H54 (cell line): Measurements from ENCODE around the gene CACNB4.
"Not testable (repeated sequence)": the region's sequence is repeated elsewhere in the genome, so short reads cannot be mapped to it uniquely, and the experiment has no call there.

Source experiments
- DNase-seq: peaks from one replicate; pipeline ENCODE4 v3.0.0; 2011; ENCODE audit warnings: low spot score, mixed read lengths; ENCODE audit not compliant: insufficient read length
- FAIRE-seq: peaks from 3 replicates; lab custom pipeline; 2011; peaks lifted over from hg19 to GRCh38; lab: Jason Lieb, UNC
- POLR2A ChIP-seq: IDR thresholded peaks from 2 replicates; pipeline ENCODE4 v1.6.1; 2011; ENCODE audit warnings: low read depth, mild to moderate bottlenecking, low read length

CACNB4 gene

DNA sequence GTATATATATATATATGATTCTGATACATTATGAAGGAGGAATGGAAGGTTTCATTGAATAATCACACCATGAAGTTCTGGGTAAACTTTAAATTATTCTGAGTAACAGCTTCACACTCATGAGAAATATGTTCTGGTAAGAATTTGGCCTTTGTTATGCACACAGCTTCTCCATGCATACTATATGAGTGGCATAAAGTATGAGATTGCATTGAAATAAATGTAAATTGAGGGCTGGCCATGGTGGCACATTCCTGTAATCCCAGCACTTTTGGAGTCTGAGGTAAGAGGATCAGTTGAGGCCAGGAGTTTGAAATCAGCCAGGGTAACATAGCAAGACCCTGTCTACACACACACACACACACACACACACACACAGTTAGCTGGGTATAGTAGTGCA is 220.6 kb downstream of the CACNB4 start:
- FAIRE-seq (no peak), DNase-seq (no peak)
- no peak for TF ChIP-seq POLR2A

DNA sequence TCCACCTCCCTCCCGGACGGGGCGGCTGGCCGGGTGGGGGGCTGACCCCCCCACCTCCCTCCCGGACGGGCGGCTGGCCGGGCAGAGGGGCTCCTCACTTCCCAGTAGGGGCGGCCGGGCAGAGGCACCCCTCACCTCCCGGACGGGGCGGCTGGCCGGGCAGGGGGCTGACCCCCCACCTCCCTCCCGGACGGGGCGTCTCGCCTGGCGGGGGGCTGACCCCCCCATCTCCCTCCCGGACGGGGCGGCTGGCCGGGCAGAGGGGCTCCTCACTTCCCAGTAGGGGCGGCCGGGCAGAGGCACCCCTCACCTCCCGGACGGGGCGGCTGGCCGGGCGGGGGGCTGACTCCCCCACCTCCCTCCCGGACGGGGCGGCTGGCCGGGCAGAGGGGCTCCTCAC is 223.2 kb downstream of the CACNB4 start:
- not testable (repeated sequence) for FAIRE-seq, DNase-seq

DNA sequence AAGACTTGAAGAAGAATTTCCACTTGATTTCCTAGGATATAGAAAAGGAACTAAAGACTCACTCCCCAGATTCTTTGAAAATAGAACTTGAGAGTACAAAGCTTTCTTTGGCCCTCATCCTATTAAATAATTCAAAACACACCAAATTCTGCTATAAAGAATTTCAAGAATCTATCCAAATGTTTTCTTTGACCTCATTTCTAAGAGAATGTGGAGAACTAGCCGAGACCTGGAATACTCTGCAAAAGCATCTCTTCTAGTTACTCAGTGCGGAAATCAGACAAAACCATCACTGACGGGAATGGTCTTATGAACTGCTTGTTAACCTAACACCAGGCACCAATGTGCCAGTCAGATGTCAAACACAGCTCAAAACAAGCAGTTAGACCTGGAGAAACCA is 226.4 kb downstream of the CACNB4 start:
- FAIRE-seq (no peak), DNase-seq (no peak)
- TF ChIP-seq POLR2A, result no peak

DNA sequence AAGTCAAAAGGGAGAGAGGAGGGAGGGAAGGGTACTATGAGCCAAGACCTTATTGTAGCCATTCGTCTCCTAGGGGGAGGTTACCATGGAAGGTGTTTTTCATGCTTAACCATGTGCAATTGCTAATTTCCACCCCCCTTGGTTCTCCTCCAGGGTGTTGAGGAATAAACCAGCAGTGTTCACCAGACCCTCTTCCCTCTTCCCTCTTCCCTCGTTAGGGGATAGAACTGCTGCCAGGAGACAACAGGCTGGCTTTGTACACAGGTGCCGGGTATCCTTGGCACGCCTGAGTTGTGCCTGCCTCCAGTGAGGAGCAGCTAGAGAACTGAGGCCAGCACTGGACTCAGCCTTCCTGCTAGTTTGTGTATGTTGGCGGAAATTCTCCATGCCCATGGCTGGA is 229.6 kb downstream of the CACNB4 start:
- TF ChIP-seq POLR2A, result no peak
- FAIRE-seq (no peak), DNase-seq (no peak)

DNA sequence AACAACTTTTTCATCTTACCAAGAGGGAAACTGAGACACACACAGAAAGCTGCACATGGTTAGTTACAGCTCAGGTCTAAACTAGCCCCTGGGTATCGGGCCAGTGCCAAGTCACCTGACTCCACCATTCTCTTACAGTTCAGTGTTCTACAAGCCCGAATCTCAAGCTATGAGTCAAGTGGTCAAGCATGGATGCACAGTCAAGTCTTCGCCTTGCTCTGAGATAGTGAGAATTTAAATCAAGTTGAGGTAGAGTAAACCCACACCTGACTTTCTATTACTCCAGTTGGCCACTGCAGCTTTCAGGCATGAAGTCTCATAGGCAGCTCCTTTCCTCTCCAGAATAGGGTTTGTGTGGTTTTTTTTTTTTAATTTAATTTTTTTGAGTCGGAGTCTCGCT is 236.1 kb downstream of the CACNB4 start:
- FAIRE-seq (no peak), DNase-seq (no peak)
- no peak for TF ChIP-seq POLR2A

- FAIRE-seq (no peak), DNase-seq (no peak)
- no peak for TF ChIP-seq POLR2A
Observed at GRCh38 chr2:151861174-151861573, 237.7 kb downstream of the CACNB4 start.

DNA sequence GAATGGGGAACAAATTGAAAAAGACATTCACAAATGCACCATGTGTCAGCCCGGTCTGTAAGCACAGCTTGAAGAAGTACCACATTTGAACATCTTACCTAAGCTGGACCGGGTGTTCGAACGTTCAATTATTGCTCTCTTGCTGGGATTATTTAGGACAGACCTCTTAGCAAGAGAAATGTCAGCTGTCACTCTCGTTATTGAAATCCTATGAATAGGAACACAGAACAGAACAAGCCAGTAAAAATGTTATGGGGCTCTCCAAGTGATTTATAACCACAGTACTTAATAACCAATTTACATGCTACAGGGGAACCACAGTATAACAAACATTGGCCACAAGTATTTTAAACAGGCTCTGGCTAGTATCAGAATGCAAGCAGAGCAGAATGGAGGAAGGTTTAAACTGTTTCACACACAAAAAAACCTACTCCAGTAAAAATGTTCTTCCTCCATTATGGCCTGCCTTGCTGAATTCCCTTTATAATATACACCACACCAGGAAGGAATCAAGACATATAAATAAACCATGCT is 238.2 kb downstream of the CACNB4 start:
- DNase-seq (no peak), FAIRE-seq (no peak)
- no peak for TF ChIP-seq POLR2A

DNA sequence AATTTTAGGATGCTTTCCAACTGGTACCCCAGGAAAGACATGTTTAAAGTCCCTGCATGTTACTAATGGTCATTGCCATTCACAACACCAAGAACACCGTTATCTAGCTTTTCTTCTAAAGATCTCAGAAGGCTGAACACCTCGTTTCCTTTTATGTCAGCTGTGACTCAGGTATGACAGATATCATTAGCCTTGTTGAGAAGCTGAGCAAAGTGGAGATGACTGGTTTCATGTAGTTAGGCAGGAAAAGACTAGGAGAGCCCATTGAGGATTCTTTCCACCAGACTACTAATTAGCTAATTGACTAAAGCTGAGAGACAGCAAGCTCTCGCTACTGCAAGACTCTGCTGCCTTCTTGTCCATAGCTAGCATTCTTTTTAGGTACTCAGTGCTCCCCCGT is 238.6 kb downstream of the CACNB4 start:
- FAIRE-seq (no peak), DNase-seq (no peak)
- TF ChIP-seq POLR2A, result no peak

DNA sequence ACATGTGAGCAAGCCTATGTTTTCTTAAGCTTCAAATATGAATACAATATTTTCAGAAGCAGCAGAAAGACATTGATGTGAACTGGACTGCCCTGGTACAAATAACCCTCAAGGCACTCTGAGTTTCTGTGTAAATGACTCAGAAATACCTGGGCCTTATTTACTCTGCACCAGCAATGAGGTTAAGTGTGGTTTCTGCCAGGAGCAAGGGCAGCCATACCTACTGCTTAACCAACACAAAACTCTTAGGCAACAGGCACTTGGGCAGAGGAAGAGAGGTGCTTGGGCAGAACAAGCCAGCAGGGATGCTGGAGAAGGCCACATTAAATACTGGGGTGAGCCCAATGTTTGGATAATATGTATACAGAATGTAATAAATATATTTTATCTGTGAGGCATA is 241.2 kb downstream of the CACNB4 start:
- DNase-seq (no peak), FAIRE-seq (no peak)
- TF ChIP-seq POLR2A, result no peak

DNA sequence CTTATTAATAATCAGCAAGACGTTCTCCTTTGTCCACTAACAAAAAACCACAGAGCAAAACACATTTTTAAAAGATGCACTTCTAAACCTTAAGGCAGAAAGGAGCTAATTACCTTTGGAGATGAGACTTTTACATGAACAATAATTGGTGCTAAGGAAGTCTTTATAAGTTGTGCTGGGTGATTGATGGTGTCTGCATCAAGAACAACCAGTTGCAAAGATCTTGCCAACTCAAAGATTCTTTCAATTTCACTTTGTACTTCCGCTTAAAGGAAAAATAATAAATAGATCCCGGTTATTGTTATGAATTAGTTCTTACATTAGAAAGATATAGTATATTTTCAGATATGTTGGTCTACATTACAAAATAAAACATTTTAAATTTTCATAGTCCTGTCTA is 243.7 kb downstream of the CACNB4 start:
- no peak for DNase-seq
- no peak for TF ChIP-seq POLR2A
- no peak for FAIRE-seq

DNA sequence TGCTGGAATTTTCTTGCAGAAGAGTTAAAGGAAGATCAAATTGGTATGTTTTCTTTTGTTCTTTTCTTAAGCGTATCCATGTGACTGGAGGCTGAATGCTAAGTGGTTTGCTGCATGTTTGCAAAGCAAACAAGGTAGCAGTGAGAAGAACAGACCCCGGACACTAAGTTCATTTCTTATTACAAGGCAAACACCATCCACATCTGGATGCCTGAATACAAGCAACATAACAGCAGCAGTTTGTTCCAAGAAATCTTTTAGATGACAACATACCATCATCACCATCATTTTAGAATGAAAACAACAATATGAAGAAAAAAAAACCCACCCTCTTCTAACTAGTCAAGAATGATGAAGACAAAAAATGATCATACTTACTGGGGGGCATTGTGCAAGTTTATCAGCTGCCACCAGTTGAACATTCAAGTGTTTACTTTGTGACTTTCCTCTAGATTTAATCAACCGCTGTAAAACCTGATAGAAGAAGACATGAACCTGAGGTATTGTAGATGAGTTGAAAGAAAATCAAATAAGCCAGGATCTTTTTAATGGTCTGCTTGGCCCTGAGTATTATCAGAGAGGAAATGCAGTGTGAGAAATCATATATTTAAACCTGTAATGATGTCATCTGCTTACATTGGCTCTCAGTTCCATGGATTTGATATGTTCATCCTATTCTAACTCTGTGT is 245.6 kb downstream of the CACNB4 start:
- TF ChIP-seq POLR2A, result no peak
- DNase-seq (no peak), FAIRE-seq (no peak)

- no peak for FAIRE-seq
- no peak for DNase-seq
- TF ChIP-seq POLR2A, result no peak
Observed at GRCh38 chr2:151852260-151853069, 246.4 kb downstream of the CACNB4 start.

DNA sequence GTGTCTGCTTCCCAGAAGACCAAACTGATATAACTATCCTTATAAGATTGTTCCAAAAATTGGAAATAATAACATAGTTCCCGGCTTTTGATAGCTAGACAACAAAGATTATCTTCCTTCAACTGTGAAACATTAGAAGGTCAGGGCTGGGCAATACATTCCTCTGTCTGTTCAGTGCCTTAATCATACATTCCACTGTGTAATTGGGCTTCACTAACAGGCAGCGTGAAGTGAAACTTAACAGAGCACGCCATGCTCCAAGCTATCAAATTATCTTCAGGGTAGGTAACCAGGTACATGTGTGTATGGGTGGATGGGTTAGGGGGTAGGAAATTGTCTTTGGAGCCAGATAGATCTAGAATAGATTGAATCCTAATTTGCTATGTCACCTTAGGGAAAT is 247.1 kb downstream of the CACNB4 start:
- no peak for DNase-seq
- no peak for FAIRE-seq
- TF ChIP-seq POLR2A, result no peak

GRCh38 chr2:151849413-151850010 is 249.3 kb downstream of the CACNB4 start:
- no peak for TF ChIP-seq POLR2A
- FAIRE-seq, result no peak
- DNase-seq, result no peak
